H1 (cell line): ENCODE data around the gene TRAIP. TPM values are rescaled to one million over a fixed set of nuclear protein-coding genes. Genes with fewer than 3 reads are reported as not detected.

Source experiments
- CTCF ChIA-PET: fragments of 300-600 bp; sonication (Branson Sonifier 250); formaldehyde crosslinking; loops from one replicate; lab custom pipeline; 2021; ENCODE audit not compliant: partially characterized antibody; lab: Charles Lee
- POLR2A ChIA-PET: fragments of 300-600 bp; sonication (Branson Sonifier 250); formaldehyde crosslinking; loops from one replicate; lab custom pipeline; 2021; ENCODE audit warnings: inconsistent platforms; ENCODE audit not compliant: partially characterized antibody; lab: Charles Lee
- DNase-seq, 2 experiments: peaks; one replicate each; pipeline versions ENCODE4 v3.0.0 to v3.0.0-alpha.2; 2010 to 2022; ENCODE audit warnings: low spot score in 2 of 2, low read depth in 1 of 2, mixed read lengths in 1 of 2
- FAIRE-seq: peaks from 2 replicates; lab custom pipeline; 2011; peaks lifted over from hg19 to GRCh38; lab: Jason Lieb, UNC
- H2AFZ ChIP-seq: 2 replicates; pipeline ENCODE4 v1.8.1; 2012; ENCODE audit warnings: low read length, inconsistent platforms
- H2AK5ac ChIP-seq: 2 replicates; pipeline ENCODE4 v1.6.1; 2013; ENCODE audit warnings: low read depth, low read length
- H2BK120ac ChIP-seq: replicated peaks from 2 replicates; pipeline ENCODE3; 2013; ENCODE audit warnings: low read depth, low read length, inconsistent platforms
- H2BK12ac ChIP-seq: 2 replicates; pipeline ENCODE4 v1.6.1; 2013; ENCODE audit warnings: low read depth, low read length
- H2BK15ac ChIP-seq: 2 replicates; pipeline ENCODE4 v1.6.1; 2013; ENCODE audit warnings: low read length
- H2BK20ac ChIP-seq: 2 replicates; pipeline ENCODE4 v1.6.1; 2013; ENCODE audit warnings: low read length
- H2BK5ac ChIP-seq: 2 replicates; pipeline ENCODE4 v1.6.1; 2013; ENCODE audit warnings: low read depth, low read length
- H3K14ac ChIP-seq: 2 replicates; pipeline ENCODE4 v1.6.1; 2013; ENCODE audit warnings: inconsistent platforms; ENCODE audit not compliant: insufficient read length
- H3K18ac ChIP-seq: 2 replicates; pipeline ENCODE4 v1.6.1; 2013; ENCODE audit warnings: low read length; ENCODE audit errors: extremely low read depth
- H3K23ac ChIP-seq: 2 replicates; pipeline ENCODE4 v1.6.1; 2013; ENCODE audit warnings: inconsistent platforms; ENCODE audit not compliant: insufficient read length
- H3K23me2 ChIP-seq: 2 replicates; pipeline ENCODE4 v1.6.1; 2013; ENCODE audit warnings: low read depth, low read length
- H3K27ac ChIP-seq: 2 replicates; pipeline ENCODE4 v1.6.1; 2011; ENCODE audit warnings: low read depth, low read length, inconsistent platforms
- H3K27me3 ChIP-seq, 4 experiments: replicated peaks in 1 of 4; 1 replicate in 1 of 4; 2 replicates in 3 of 4; pipeline versions ENCODE4 v1.6.1 to v1.8.1; 2011 to 2013; ENCODE audit warnings: low read length in 3 of 4, mild to moderate bottlenecking in 3 of 4, inconsistent platforms in 2 of 4, mixed read lengths in 2 of 4, moderate library complexity in 1 of 4; ENCODE audit not compliant: control insufficient read depth in 3 of 4, insufficient read depth in 3 of 4; ENCODE audit errors: extremely low read depth in 1 of 4
- H3K36me3 ChIP-seq, 4 experiments: 2 replicates each; pipeline versions ENCODE4 v1.6.1 to v1.8.1; 2011 to 2013; ENCODE audit warnings: mild to moderate bottlenecking in 4 of 4, low read length in 3 of 4, moderate library complexity in 2 of 4, control low read depth in 1 of 4, inconsistent platforms in 1 of 4; ENCODE audit not compliant: insufficient read depth in 4 of 4, control insufficient read depth in 2 of 4
- H3K4ac ChIP-seq: replicated peaks from 2 replicates; pipeline ENCODE3; 2013; ENCODE audit warnings: low read length, low read depth, mixed read lengths, inconsistent platforms; ENCODE audit not compliant: insufficient read length
- H3K4me1 ChIP-seq, 4 experiments: replicated peaks in 1 of 4; 1 replicate in 1 of 4; 2 replicates in 3 of 4; pipeline versions ENCODE4 v1.6.1 to v1.8.1; 2011 to 2013; ENCODE audit warnings: low read length in 3 of 4, inconsistent platforms in 2 of 4, mixed read lengths in 1 of 4; ENCODE audit not compliant: insufficient read depth in 4 of 4, control insufficient read depth in 3 of 4
- H3K4me2 ChIP-seq, 2 experiments: 2 replicates each; pipeline versions ENCODE4 v1.6.1 to v1.8.1; 2011 to 2013; ENCODE audit warnings: low read depth in 2 of 2, low read length in 2 of 2, control low read depth in 1 of 2, inconsistent platforms in 1 of 2, mild to moderate bottlenecking in 1 of 2; ENCODE audit not compliant: insufficient read depth in 1 of 2
- H3K4me3 ChIP-seq, 4 experiments: fragments of 200-600, 300-600 bp in 1 of 4; sonication (generic), shearing (Covaris generic), sonication (Bioruptor Twin) in 1 of 4; 2 replicates each; pipeline versions ENCODE4 v1.5.1 to v1.8.1; 2011 to 2016; ENCODE audit warnings: low read length in 4 of 4, low read depth in 3 of 4, control low read depth in 2 of 4, inconsistent platforms in 2 of 4, mild to moderate bottlenecking in 2 of 4, mixed read lengths in 1 of 4, moderate library complexity in 1 of 4; ENCODE audit not compliant: insufficient read depth in 2 of 4; ENCODE audit errors: extremely low read depth in 1 of 4
- H3K56ac ChIP-seq: replicated peaks from 2 replicates; pipeline ENCODE3; 2013; ENCODE audit warnings: low read depth, mild to moderate bottlenecking, mixed read lengths, low read length, inconsistent platforms; ENCODE audit not compliant: insufficient read length
- H3K79me1 ChIP-seq: 2 replicates; pipeline ENCODE4 v1.6.1; 2013; ENCODE audit warnings: low read depth, low read length, control low read depth
- H3K79me2 ChIP-seq, 2 experiments: 2 replicates each; pipeline versions ENCODE4 v1.6.1 to v1.8.1; 2012 to 2013; ENCODE audit warnings: low read length in 2 of 2, mild to moderate bottlenecking in 2 of 2, inconsistent platforms in 1 of 2; ENCODE audit not compliant: insufficient read depth in 2 of 2, control insufficient read depth in 1 of 2
- H3K9ac ChIP-seq, 4 experiments: replicated peaks in 1 of 4; 1 replicate in 1 of 4; 2 replicates in 3 of 4; pipeline versions ENCODE4 v1.6.1 to v1.8.1; 2011 to 2013; ENCODE audit warnings: low read depth in 3 of 4, low read length in 3 of 4, control low read depth in 2 of 4, mild to moderate bottlenecking in 2 of 4, moderate library complexity in 2 of 4, inconsistent platforms in 1 of 4; ENCODE audit errors: extremely low read depth in 1 of 4
- H3K9me3 ChIP-seq, 2 experiments: 2 replicates each; pipeline versions ENCODE4 v1.6.1 to v1.8.1; 2012 to 2013; ENCODE audit warnings: mild to moderate bottlenecking in 2 of 2, moderate library complexity in 2 of 2, control low read depth in 1 of 2, inconsistent platforms in 1 of 2, low read depth in 1 of 2, low read length in 1 of 2, mixed read lengths in 1 of 2; ENCODE audit not compliant: insufficient read depth in 2 of 2
- H4K20me1 ChIP-seq, 2 experiments: replicated peaks in 1 of 2; 2 replicates each; pipeline versions ENCODE3 to v1.8.1; 2011 to 2013; ENCODE audit warnings: inconsistent platforms in 2 of 2, low read length in 2 of 2, mild to moderate bottlenecking in 1 of 2; ENCODE audit not compliant: insufficient read depth in 2 of 2, control insufficient read depth in 1 of 2
- H4K5ac ChIP-seq: 2 replicates; pipeline ENCODE4 v1.6.1; 2013; ENCODE audit warnings: low read length, low read depth, mixed read lengths, inconsistent platforms; ENCODE audit not compliant: insufficient read length
- H4K8ac ChIP-seq: 2 replicates; pipeline ENCODE4 v1.8.0; 2013; ENCODE audit warnings: mild to moderate bottlenecking, moderate library complexity, low read length, inconsistent platforms; ENCODE audit not compliant: insufficient read depth; ENCODE audit errors: extremely low read depth
- H4K91ac ChIP-seq: replicated peaks from 2 replicates; pipeline ENCODE3; 2013; ENCODE audit warnings: low read length, mixed read lengths, inconsistent platforms; ENCODE audit not compliant: insufficient read length
- BACH1 ChIP-seq: IDR thresholded peaks from 2 replicates; pipeline ENCODE4 v1.6.1; 2012; ENCODE audit warnings: low read length, improper control_type of control experiment
- RBBP5 ChIP-seq: IDR thresholded peaks from 2 replicates; pipeline ENCODE4 v1.7.1; 2012; ENCODE audit warnings: low read depth, mild to moderate bottlenecking, inconsistent platforms, low read length, moderate library complexity, borderline replicate concordance
- ZNF274 ChIP-seq: IDR thresholded peaks from 2 replicates; pipeline ENCODE4 v1.7.0; 2012; ENCODE audit warnings: low read length, borderline replicate concordance; ENCODE audit errors: extremely low read depth
- WGBS, 2 experiments: shearing (Covaris generic) in 1 of 2; methylation state at CpG; one replicate each; pipeline versions ENCODE4 v1.1.6 to v1.1.7; 2013 to 2015; ENCODE audit warnings: low lambda C conversion rate in 2 of 2, mixed read lengths in 2 of 2, inconsistent platforms in 1 of 2, low coverage in 1 of 2, missing lambda C conversion rate in 1 of 2; ENCODE audit not compliant: insufficient replicate concordance in 2 of 2, insufficient coverage in 1 of 2, insufficient read length in 1 of 2; ENCODE audit errors: extremely low coverage in 1 of 2, missing lambda C conversion rate in 1 of 2; 5-methylcytosine and 5-hydroxymethylcytosine counted together
- polyA plus RNA-seq, 7 experiments: library from polyadenylated mRNA; depleted of rRNA in 3 of 7; stranded (reverse) in 5 of 7; unstranded in 2 of 7; fragments of >200 nt in 5 of 7; fragments of 200-250 nt in 2 of 7; gene quantifications; 1 replicate in 5 of 7; 2 replicates in 1 of 7; 4 replicates in 1 of 7; pipeline versions ENCODE4 v1.2.1 to v1.2.3, GENCODE V29; 2011 to 2013; ENCODE audit warnings: missing spikeins in 2 of 7, mixed read lengths in 2 of 7
- total RNA-seq: library from RNA; stranded (reverse); fragmentation: NEBNext Ultra II Directional; extraction: Animal tissue kit (Norgen Biotek cat#: 25700); gene quantifications from 2 replicates; pipeline ENCODE4 v1.2.1, GENCODE V29; 2021

Gene TRAIP
- total and polyA plus RNA-seq, 2 of the 8 experiments (the other 6 are each of a cell fraction or from before 2014, with no cell fraction given) = 27.7 to 28.1 TPM

DNA sequence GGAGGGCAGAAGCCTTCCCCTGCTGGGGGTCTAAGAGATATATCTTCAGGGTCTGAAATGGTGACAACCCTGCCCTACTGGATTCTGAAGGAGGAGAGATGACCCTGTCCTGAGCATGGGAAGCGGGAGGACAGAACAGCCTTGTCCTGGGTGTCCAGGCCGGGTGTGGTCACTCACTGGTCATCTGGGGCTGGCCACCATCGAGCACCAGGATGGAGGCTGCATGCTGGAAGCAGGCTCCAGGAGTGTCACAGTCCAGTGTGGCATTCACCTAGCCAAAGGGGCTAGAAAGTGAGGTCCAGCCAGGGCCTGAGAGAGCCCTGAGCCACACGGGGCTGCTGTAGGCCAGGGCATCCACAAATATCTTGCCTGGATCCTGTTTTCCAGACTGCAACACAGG is 61.9 kb downstream of the TRAIP start:
- H3K27ac ChIP-seq = no peak overlapping the region
- H2AK5ac ChIP-seq = no peak overlapping the region
- FAIRE-seq (no peak), DNase-seq (no peak)
- H2BK5ac ChIP-seq = no peak overlapping the region; the same call in 1 of the 2 replicates
- H2BK20ac ChIP-seq = no peak overlapping the region
- H3K14ac ChIP-seq = no peak overlapping the region
- no peak for TF ChIP-seq BACH1
- TF ChIP-seq ZNF274 = no peak
- TF ChIP-seq RBBP5 = no peak
- no peaks in the 10 kb centered on the region for H3K9me3 ChIP-seq
- H3K4me1 ChIP-seq = no peaks in the 10 kb centered on the region
- no peak overlapping the region for H3K18ac ChIP-seq
- H3K4ac ChIP-seq = no peak overlapping the region
- no peak overlapping the region for H4K8ac ChIP-seq
- H2BK12ac ChIP-seq = 0 out of 2 replicates have a peak overlapping the region, but pooled peaks have one; percentile 60
- H3K4me3 ChIP-seq = no peak overlapping the region
- H4K5ac ChIP-seq = no peak overlapping the region
- no peak overlapping the region for H2AFZ ChIP-seq
- H4K20me1 ChIP-seq = peaks cover 0 to 2% of the 10 kb centered on the region in 2 experiments
- no peak overlapping the region for H2BK120ac ChIP-seq
- H3K23me2 ChIP-seq = no peaks in the 10 kb centered on the region
- no peak overlapping the region for H3K4me2 ChIP-seq
- no peak overlapping the region for H3K9ac ChIP-seq
- no peaks in the 10 kb centered on the region for H3K79me2 ChIP-seq
- H2BK15ac ChIP-seq = no peak overlapping the region
- POLR2A ChIA-PET = interaction anchor here (0.5 to 1.4 kb wide), 5 partner anchors 11 to 83 kb away, joined by 3 to 4 read pairs (median 3); no protein-coding TSS in a partner anchor
- H3K79me1 ChIP-seq = no peaks in the 10 kb centered on the region
- no peak overlapping the region for H3K56ac ChIP-seq
- no peaks in the 10 kb centered on the region for H3K36me3 ChIP-seq
- CTCF ChIA-PET = interaction anchor here (0.6 to 1.9 kb wide), 8 partner anchors 9 to 106 kb away, joined by 3 to 8 read pairs (median 4); partner anchors contain the start of genes INKA1 and IP6K1
- peaks cover 0 to 1% (median 0%) of the 10 kb centered on the region in 4 experiments; a peak in 2 of 7 replicates for H3K27me3 ChIP-seq
- WGBS, 2 experiments = 92% methylated on average over 4 of the region's 4 CpGs; no CpG with 5 or more reads in 1 of the 2 experiments
- H3K23ac ChIP-seq = no peak overlapping the region
- no peak overlapping the region for H4K91ac ChIP-seq
